Measurements from ENCODE around the gene MACROD2.

DNA sequence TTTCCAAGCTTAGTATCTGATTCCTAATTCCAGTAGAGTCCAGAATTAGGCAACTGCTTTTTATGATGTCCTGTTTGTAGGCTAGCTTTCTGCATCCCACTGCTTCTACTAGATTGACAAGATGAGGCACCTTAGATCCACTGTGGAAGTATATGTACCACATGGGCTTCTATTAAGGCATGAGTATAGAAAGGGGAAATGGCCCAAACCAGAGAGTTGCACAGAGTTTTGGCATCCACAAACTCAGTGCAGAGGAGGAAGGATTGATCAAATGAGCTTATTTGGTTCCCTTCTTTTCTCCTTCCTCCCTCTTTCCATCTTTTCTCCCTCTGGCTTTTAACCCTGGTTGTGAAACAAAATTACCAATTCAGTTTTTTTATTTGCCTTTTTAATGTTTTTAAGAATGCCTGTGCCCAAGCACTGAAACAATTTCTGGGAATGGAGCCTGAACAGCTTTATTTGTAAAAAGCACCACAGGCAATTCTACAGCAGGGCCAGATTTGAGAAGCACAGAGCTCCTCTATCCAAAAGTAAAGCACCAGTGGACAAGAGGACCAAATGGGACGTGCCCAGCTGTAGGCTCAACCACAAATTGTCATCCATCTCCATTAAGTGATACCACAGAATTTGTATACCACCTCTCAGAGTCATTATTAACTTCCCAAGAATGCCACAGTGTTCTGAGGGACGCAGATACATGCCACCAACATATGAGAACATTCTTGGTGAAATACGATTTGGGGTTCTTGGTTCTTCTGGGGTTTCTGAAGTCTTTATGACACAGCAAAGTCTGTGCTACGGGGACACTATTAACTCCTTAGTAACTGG is 1608.9 kb downstream of the MACROD2 start:
- TF ChIP-seq ZNF223 (tag by site-specific recombination; IDR thresholded peaks at IDR 0.05) (no peak), ZFP41 (tag by site-specific recombination; IDR thresholded peaks at IDR 0.05; ENCODE audit: borderline replicate concordance) (no peak), ZBTB44 (tag by site-specific recombination; IDR thresholded peaks at IDR 0.05) (no peak), CTCF (tag by site-specific recombination; IDR thresholded peaks at IDR 0.05) (no peak), ZNF366 (tag by site-specific recombination; conservative IDR thresholded peaks at IDR 0.05) (no peak), REPIN1 (tag by site-specific recombination; IDR thresholded peaks at IDR 0.05; ENCODE audit: low read depth) (no peak), ZNF394 (tag by site-specific recombination; IDR thresholded peaks at IDR 0.05; ENCODE audit: borderline replicate concordance) (no peak), ZNF324 (tag by site-specific recombination; IDR thresholded peaks at IDR 0.05) (no peak)
- TF ChIP-seq, protein P1, sequence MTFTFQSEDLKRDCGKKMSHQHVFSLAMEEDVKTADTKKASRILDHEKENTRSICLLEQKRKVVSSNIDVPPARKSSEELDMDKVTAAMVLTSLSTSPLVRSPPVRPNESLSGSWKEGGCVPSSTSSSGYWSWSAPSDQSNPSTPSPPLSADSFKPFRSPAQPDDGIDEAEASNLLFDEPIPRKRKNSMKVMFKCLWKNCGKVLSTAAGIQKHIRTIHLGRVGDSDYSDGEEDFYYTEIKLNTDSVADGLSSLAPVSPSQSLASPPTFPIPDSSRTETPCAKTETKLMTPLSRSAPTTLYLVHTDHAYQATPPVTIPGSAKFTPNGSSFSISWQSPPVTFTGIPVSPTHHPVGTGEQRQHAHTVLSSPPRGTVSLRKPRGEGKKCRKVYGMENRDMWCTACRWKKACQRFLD (tag by site-specific recombination; IDR thresholded peaks at IDR 0.05), result no peak
